ENCODE measurements around the gene MOB3C. TPM values are rescaled to one million over a fixed set of nuclear protein-coding genes. Genes with fewer than 3 reads are reported as not detected.
A peak's percentile ranks its signal among the peaks of the same experiment; 100 is the strongest.

The MOB3C gene
- total RNA-seq, 2 experiments from 2014 or later, result 19.5 to 21.4 TPM

GRCh38 chr1:46630719-46631118 lies 14.1 kb upstream of the MOB3C start:
- DNase-seq, result no peak
- Mint-ChIP-seq H3K27me3 (no peaks in the 10 kb centered on the region), H3K36me3 (ENCODE audit: low read depth) (peaks cover 33% of the 10 kb centered on the region), H3K27ac (no peak overlapping the region), H3K4me1 (peaks cover 2% of the 10 kb centered on the region), H3K9me3 (no peaks in the 10 kb centered on the region), H3K4me3 (no peak overlapping the region)
- ChIA-PET POLR2A (no interaction called here), CTCF (interaction anchor here (1.2 kb wide), 2 partner anchors 10 to 12 kb away, joined by 3 read pairs; no protein-coding TSS in a partner anchor)

- CTCF ChIA-PET, result interaction anchor here (0.6 to 1.4 kb wide), 4 partner anchors 17 to 342 kb away, joined by 3 to 4 read pairs (median 3); no protein-coding TSS in a partner anchor
- POLR2A ChIA-PET, result no interaction called here
- no peak overlapping the region for H3K4me3 Mint-ChIP-seq
- H3K9me3 Mint-ChIP-seq, result no peaks in the 10 kb centered on the region
- no peaks in the 10 kb centered on the region for H3K36me3 Mint-ChIP-seq (ENCODE audit: low read depth)
- peaks cover 1% of the 10 kb centered on the region for H3K4me1 Mint-ChIP-seq
- DNase-seq, result no peak
- no peaks in the 10 kb centered on the region for H3K27me3 Mint-ChIP-seq
- no peak overlapping the region for H3K27ac Mint-ChIP-seq
These were observed 7.4 kb upstream of the MOB3C start for GRCh38 chr1:46623743-46624644.

GRCh38 chr1:46622344-46622743 lies 5.7 kb upstream of the MOB3C start:
- H3K36me3 Mint-ChIP-seq (ENCODE audit: low read depth), result no peaks in the 10 kb centered on the region
- ChIA-PET CTCF (interaction anchor here (1.0 kb wide), 1 partner anchor 13 kb away, joined by 4 read pairs; no protein-coding TSS in a partner anchor), POLR2A (no interaction called here)
- no peak overlapping the region for H3K27ac Mint-ChIP-seq
- no peaks in the 10 kb centered on the region for H3K9me3 Mint-ChIP-seq
- DNase-seq, result no peak
- no peaks in the 10 kb centered on the region for H3K27me3 Mint-ChIP-seq
- H3K4me3 Mint-ChIP-seq, result no peak overlapping the region
- H3K4me1 Mint-ChIP-seq, result peaks cover 6% of the 10 kb centered on the region

GRCh38 chr1:46621930-46622329 lies 5.3 kb upstream of the MOB3C start:
- peaks cover 10% of the 10 kb centered on the region for H3K4me1 Mint-ChIP-seq
- no peaks in the 10 kb centered on the region for H3K36me3 Mint-ChIP-seq (ENCODE audit: low read depth)
- CTCF ChIA-PET, result interaction anchor here (1.0 kb wide), 1 partner anchor 13 kb away, joined by 4 read pairs; no protein-coding TSS in a partner anchor
- H3K27ac Mint-ChIP-seq, result no peak overlapping the region
- no peak overlapping the region for H3K4me3 Mint-ChIP-seq
- POLR2A ChIA-PET, result no interaction called here
- H3K9me3 Mint-ChIP-seq, result no peaks in the 10 kb centered on the region
- H3K27me3 Mint-ChIP-seq, result no peaks in the 10 kb centered on the region
- no peak for DNase-seq

- no peaks in the 10 kb centered on the region for H3K27me3 Mint-ChIP-seq
- no peak for DNase-seq
- no peaks in the 10 kb centered on the region for H3K9me3 Mint-ChIP-seq
- H3K36me3 Mint-ChIP-seq (ENCODE audit: low read depth), result peaks cover 3% of the 10 kb centered on the region
- ChIA-PET CTCF (interaction anchor here (1.1 kb wide), 1 partner anchor 11 kb away, joined by 3 read pairs; no protein-coding TSS in a partner anchor), POLR2A (no interaction called here)
- H3K4me3 Mint-ChIP-seq, result no peak overlapping the region
- peak overlapping the region; percentile 43 for H3K27ac Mint-ChIP-seq
- peaks cover 25% of the 10 kb centered on the region for H3K4me1 Mint-ChIP-seq
These were observed 3.1 kb upstream of the MOB3C start for GRCh38 chr1:46619656-46620258.

GRCh38 chr1:46618754-46619415 lies 2.3 kb upstream of the MOB3C start:
- ChIA-PET CTCF (interaction anchor here (1.0 to 1.4 kb wide), 2 partner anchors 11 to 24 kb away, joined by 3 to 5 read pairs; no protein-coding TSS in a partner anchor), POLR2A (no interaction called here)
- Mint-ChIP-seq H3K9me3 (no peaks in the 10 kb centered on the region), H3K27me3 (no peaks in the 10 kb centered on the region), H3K4me1 (peaks cover 34% of the 10 kb centered on the region), H3K27ac (peak overlapping the region; percentile 34), H3K4me3 (no peak overlapping the region), H3K36me3 (ENCODE audit: low read depth) (peaks cover 3% of the 10 kb centered on the region)
- no peak for DNase-seq

GRCh38 chr1:46617833-46618232 lies 1.2 kb upstream of the MOB3C start:
- peaks cover 5% of the 10 kb centered on the region for H3K36me3 Mint-ChIP-seq (ENCODE audit: low read depth)
- DNase-seq, result no peak
- ChIA-PET CTCF (interaction anchor here (0.6 to 3.2 kb wide), 8 partner anchors 10 to 203 kb away, joined by 3 to 16 read pairs (median 4); partner anchors contain the start of gene MKNK1), POLR2A (no interaction called here)
- H3K9me3 Mint-ChIP-seq, result no peaks in the 10 kb centered on the region
- peak overlapping the region; percentile 92 for H3K4me3 Mint-ChIP-seq
- H3K27me3 Mint-ChIP-seq, result no peaks in the 10 kb centered on the region
- H3K4me1 Mint-ChIP-seq, result peaks cover 43% of the 10 kb centered on the region
- H3K27ac Mint-ChIP-seq, result no peak overlapping the region

GRCh38 chr1:46617108-46617800 lies 643 bp upstream of the MOB3C start:
- H3K27me3 Mint-ChIP-seq, result no peaks in the 10 kb centered on the region
- no peak for DNase-seq
- peak overlapping the region; percentile 92 for H3K4me3 Mint-ChIP-seq
- ChIA-PET POLR2A (interaction anchor here (1.3 kb wide), 1 partner anchor 13 kb away, joined by 10 read pairs; the partner anchor contains the start of gene MKNK1), CTCF (interaction anchor here (0.9 to 3.2 kb wide), 9 partner anchors 10 to 104 kb away, joined by 3 to 16 read pairs (median 5); partner anchors contain the start of gene MKNK1)
- no peaks in the 10 kb centered on the region for H3K9me3 Mint-ChIP-seq
- peaks cover 46% of the 10 kb centered on the region for H3K4me1 Mint-ChIP-seq
- H3K36me3 Mint-ChIP-seq (ENCODE audit: low read depth), result peaks cover 7% of the 10 kb centered on the region
- peak overlapping the region; percentile 86 for H3K27ac Mint-ChIP-seq

- Mint-ChIP-seq H3K4me3 (peak overlapping the region; percentile 92), H3K27ac (peak overlapping the region; percentile 86), H3K36me3 (ENCODE audit: low read depth) (peaks cover 10% of the 10 kb centered on the region), H3K4me1 (peaks cover 55% of the 10 kb centered on the region), H3K27me3 (no peaks in the 10 kb centered on the region), H3K9me3 (no peaks in the 10 kb centered on the region)
- CTCF ChIA-PET, result interaction anchor here (0.8 to 3.2 kb wide), 6 partner anchors 8 to 110 kb away, joined by 3 to 16 read pairs (median 7); partner anchors contain the start of gene MKNK1
- POLR2A ChIA-PET, result interaction anchor here (0.5 to 0.7 kb wide), 2 partner anchors 12 to 32 kb away, joined by 3 to 4 read pairs; partner anchors contain the start of gene MKNK1
- peak; percentile 23 for DNase-seq
These were observed 876 bp downstream of the MOB3C start for GRCh38 chr1:46615735-46616134.

GRCh38 chr1:46615088-46615487 lies 1.5 kb downstream of the MOB3C start:
- Mint-ChIP-seq H3K27me3 (no peaks in the 10 kb centered on the region), H3K36me3 (ENCODE audit: low read depth) (peaks cover 12% of the 10 kb centered on the region), H3K4me1 (peaks cover 55% of the 10 kb centered on the region), H3K27ac (peak overlapping the region; percentile 86), H3K4me3 (peak overlapping the region; percentile 92), H3K9me3 (no peaks in the 10 kb centered on the region)
- POLR2A ChIA-PET, result interaction anchor here (0.7 kb wide), 1 partner anchor 11 kb away, joined by 4 read pairs; the partner anchor contains the start of gene MKNK1
- no peak for DNase-seq
- CTCF ChIA-PET, result interaction anchor here (0.8 to 3.2 kb wide), 7 partner anchors 8 to 111 kb away, joined by 3 to 16 read pairs (median 9); partner anchors contain the start of gene MKNK1

GRCh38 chr1:46614604-46614984 lies 2.0 kb downstream of the MOB3C start:
- ChIA-PET CTCF (interaction anchor here (0.8 to 2.7 kb wide), 3 partner anchors 10 to 36 kb away, joined by 3 to 10 read pairs (median 4); partner anchors contain the start of gene MKNK1), POLR2A (no interaction called here)
- H3K9me3 Mint-ChIP-seq, result no peaks in the 10 kb centered on the region
- peak overlapping the region; percentile 92 for H3K4me3 Mint-ChIP-seq
- no peak for DNase-seq
- peaks cover 58% of the 10 kb centered on the region for H3K4me1 Mint-ChIP-seq
- H3K27me3 Mint-ChIP-seq, result no peaks in the 10 kb centered on the region
- H3K27ac Mint-ChIP-seq, result peak overlapping the region; percentile 41
- H3K36me3 Mint-ChIP-seq (ENCODE audit: low read depth), result peaks cover 17% of the 10 kb centered on the region
